ENCODE results near the gene AQP7.
"Not testable (repeated sequence)": the region's sequence is repeated elsewhere in the genome, so short reads cannot be mapped to it uniquely, and the experiment has no call there.

The AQP7 gene

GRCh38 chr9:33434317-33435105, 32.1 kb upstream of the AQP7 start:
- FAIRE-seq, result no peak
- DNase-seq (ENCODE audit: low spot score), result no peak

GRCh38 chr9:33433871-33434270, 31.5 kb upstream of the AQP7 start:
- no peak for DNase-seq (ENCODE audit: low spot score)
- FAIRE-seq, result no peak

GRCh38 chr9:33431420-33431819, 29.1 kb upstream of the AQP7 start:
- FAIRE-seq (no peak), DNase-seq (ENCODE audit: low spot score) (no peak)

GRCh38 chr9:33430942-33431341, 28.6 kb upstream of the AQP7 start:
- DNase-seq (ENCODE audit: low spot score) (no peak), FAIRE-seq (no peak)

- DNase-seq (ENCODE audit: low spot score) (no peak), FAIRE-seq (no peak)
Measured at GRCh38 chr9:33429256-33429985, 27.1 kb upstream of the AQP7 start.

- no peak for FAIRE-seq
- no peak for DNase-seq (ENCODE audit: low spot score)
Measured at GRCh38 chr9:33426843-33427293, 24.5 kb upstream of the AQP7 start.

- no peak for DNase-seq (ENCODE audit: low spot score)
- no peak for FAIRE-seq
Measured at GRCh38 chr9:33425128-33425533, 22.8 kb upstream of the AQP7 start.

GRCh38 chr9:33424492-33424891, 22.1 kb upstream of the AQP7 start:
- FAIRE-seq; DNase-seq (ENCODE audit: low spot score): not testable (repeated sequence)

- not testable (repeated sequence) for FAIRE-seq; DNase-seq (ENCODE audit: low spot score)
Measured at GRCh38 chr9:33424043-33424442, 21.7 kb upstream of the AQP7 start.

GRCh38 chr9:33419708-33420303, 17.4 kb upstream of the AQP7 start:
- FAIRE-seq (no peak), DNase-seq (ENCODE audit: low spot score) (no peak)

- no peak for DNase-seq (ENCODE audit: low spot score)
- no peak for FAIRE-seq
Measured at GRCh38 chr9:33418090-33418489, 15.7 kb upstream of the AQP7 start.

- no peak for FAIRE-seq
- DNase-seq (ENCODE audit: low spot score), result no peak
Measured at GRCh38 chr9:33416996-33417395, 14.6 kb upstream of the AQP7 start.

- FAIRE-seq, result no peak
- DNase-seq (ENCODE audit: low spot score), result peak; percentile 22
Measured at GRCh38 chr9:33415501-33416038, 13.2 kb upstream of the AQP7 start.

- DNase-seq (ENCODE audit: low spot score) (no peak), FAIRE-seq (no peak)
Measured at GRCh38 chr9:33414889-33415500, 12.6 kb upstream of the AQP7 start.

GRCh38 chr9:33414268-33414667, 11.9 kb upstream of the AQP7 start:
- DNase-seq (ENCODE audit: low spot score) (no peak), FAIRE-seq (no peak)

- no peak for FAIRE-seq
- DNase-seq (ENCODE audit: low spot score), result no peak
Measured at GRCh38 chr9:33408087-33408486, 5.7 kb upstream of the AQP7 start.

GRCh38 chr9:33407061-33407460, 4.7 kb upstream of the AQP7 start:
- FAIRE-seq (no peak), DNase-seq (ENCODE audit: low spot score) (no peak)

GRCh38 chr9:33404788-33405362, 2.5 kb upstream of the AQP7 start:
- DNase-seq (ENCODE audit: low spot score) (no peak), FAIRE-seq (no peak)

GRCh38 chr9:33403941-33404787, 1.8 kb upstream of the AQP7 start:
- DNase-seq (ENCODE audit: low spot score) (no peak), FAIRE-seq (no peak)

GRCh38 chr9:33401809-33402208, 559 bp downstream of the AQP7 start:
- not testable (repeated sequence) for FAIRE-seq; DNase-seq (ENCODE audit: low spot score)
